Measurements from ENCODE around the gene EIF4G1.

Gene EIF4G1

DNA sequence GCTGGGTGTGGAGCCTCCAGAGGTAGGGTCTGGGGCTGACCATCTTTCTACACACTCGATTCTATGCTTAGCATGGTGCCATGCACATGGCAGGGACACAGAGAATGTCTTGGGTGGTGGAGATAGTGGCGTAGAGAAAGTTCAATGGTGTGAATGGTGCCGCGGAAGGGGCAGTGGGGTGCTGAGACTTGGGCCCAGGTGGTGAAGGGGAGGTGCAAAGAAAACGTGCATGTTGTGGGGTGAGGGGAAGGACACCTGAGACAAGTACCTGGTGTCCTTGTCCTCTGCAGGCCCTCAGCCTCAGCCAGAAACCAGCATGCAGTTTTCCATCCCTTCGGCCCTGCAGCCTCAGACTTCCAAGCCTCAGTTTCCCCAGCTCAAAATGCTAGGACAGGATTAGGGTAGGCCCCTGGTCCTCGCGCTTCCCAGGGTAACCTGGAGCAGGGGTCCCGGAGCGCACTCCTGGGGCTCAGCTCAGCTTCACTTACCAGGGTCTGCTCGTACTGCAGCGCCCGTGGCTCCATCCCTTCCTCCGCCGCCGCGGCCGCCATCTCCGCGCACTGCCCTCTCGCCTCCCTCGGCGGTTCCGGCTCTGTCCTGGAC, 46.6 kb downstream of the EIF4G1 start:
- FAIRE-seq (peak; percentile 38), DNase-seq (ENCODE audit: insufficient read length, low spot score) (no peak)
- TF ChIP-seq POU2F2 (IDR thresholded peaks at IDR 0.05; ENCODE audit: low read depth, low read length) (no peak), PAX5 (IDR thresholded peaks at IDR 0.05; ENCODE audit: insufficient read depth, low read length, severe bottlenecking) (no peak), POLR2A (IDR thresholded peaks at IDR 0.05; ENCODE audit: low read depth, low read length) (no peak), POLR2AphosphoS5 (IDR thresholded peaks at IDR 0.05; ENCODE audit: low read depth, low read length) (no peak), TAF1 (IDR thresholded peaks at IDR 0.05; ENCODE audit: low read depth, low read length) (no peak), SPI1 (IDR thresholded peaks at IDR 0.05; ENCODE audit: low read depth, low read length) (no peak)

DNA sequence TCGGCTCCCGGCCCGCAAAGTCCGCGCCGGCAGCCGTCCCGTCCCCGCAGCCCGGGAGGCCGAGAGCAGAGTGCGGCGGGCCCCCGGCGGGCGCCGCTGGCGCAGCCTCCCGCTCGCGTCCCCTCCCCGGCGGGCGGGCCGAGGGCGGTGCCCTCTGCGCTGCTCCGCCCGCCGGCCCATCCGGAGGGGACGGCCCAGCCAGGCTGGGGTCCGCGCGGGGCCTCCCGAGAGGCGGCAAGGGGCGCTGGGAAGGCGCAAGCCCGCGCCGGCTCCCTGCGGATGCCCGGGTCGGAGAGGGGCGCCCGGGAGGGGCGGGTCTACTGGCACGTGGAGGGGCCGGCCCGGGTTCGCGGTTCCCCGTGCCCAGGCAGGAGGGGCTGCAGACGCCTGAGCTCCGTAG, 47.1 kb downstream of the EIF4G1 start, which contains the start of the genes CLCN2 and POLR2H:
CLCN2 (minus strand) TSS at position 74 of the 400 bp plus-strand sequence. CDS start 126 bp downstream, outside the sequence.
POLR2H (plus strand) TSS at position 179 of the 400 bp plus-strand sequence. CDS start 1,783 bp downstream, outside the sequence.
- TF ChIP-seq SPI1 (IDR thresholded peaks at IDR 0.05; ENCODE audit: low read depth, low read length) (no peak), PAX5 (IDR thresholded peaks at IDR 0.05; ENCODE audit: insufficient read depth, low read length, severe bottlenecking) (no peak), POU2F2 (IDR thresholded peaks at IDR 0.05; ENCODE audit: low read depth, low read length) (no peak), POLR2A (IDR thresholded peaks at IDR 0.05; ENCODE audit: low read depth, low read length) (no peak), POLR2AphosphoS5 (IDR thresholded peaks at IDR 0.05; ENCODE audit: low read depth, low read length) (no peak), TAF1 (IDR thresholded peaks at IDR 0.05; ENCODE audit: low read depth, low read length) (no peak)
- FAIRE-seq (peak; percentile 71), DNase-seq (ENCODE audit: insufficient read length, low spot score) (no peak)

DNA sequence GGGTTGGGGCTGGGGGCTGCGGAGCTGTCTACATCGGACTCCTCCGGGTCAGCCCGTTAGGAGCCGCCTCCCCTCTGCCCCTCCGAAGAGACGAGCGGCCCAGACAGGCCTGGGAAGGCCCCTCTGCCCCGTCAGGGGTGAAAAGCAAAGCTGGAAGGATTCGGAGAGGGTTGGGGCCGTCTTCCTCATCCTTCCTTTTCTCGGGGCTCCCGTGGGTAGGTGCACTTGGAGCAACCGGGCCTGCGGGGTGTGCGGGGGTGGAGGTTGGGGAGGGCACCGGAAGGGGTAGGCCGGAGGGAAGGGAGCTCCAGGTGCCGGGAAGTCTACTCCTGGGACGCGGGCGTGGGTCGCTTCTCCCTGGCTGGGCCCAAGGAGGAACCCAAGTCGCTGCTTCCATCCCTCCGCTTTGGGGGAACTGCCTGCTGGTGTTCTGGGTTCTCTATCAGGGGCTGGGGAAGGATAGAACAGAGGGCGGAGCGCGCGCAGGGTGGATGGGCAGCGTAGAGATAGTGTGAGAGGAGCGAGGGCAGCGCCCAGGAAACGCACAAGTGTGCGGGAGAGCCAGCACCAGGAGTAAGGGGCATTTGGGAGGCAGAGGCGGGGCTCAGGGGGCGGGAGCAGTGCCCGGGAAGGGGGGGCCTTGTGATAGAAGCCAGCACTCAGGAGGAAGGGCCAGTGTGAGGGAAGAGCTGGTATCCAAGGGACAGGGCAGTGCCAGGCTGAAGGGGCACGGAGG, 47.7 kb downstream of the EIF4G1 start:
- TF ChIP-seq TAF1 (IDR thresholded peaks at IDR 0.05; ENCODE audit: low read depth, low read length) (no peak), SPI1 (IDR thresholded peaks at IDR 0.05; ENCODE audit: low read depth, low read length) (no peak)
- DNase-seq (ENCODE audit: insufficient read length, low spot score): no peak
- peak; percentile 59 for FAIRE-seq

DNA sequence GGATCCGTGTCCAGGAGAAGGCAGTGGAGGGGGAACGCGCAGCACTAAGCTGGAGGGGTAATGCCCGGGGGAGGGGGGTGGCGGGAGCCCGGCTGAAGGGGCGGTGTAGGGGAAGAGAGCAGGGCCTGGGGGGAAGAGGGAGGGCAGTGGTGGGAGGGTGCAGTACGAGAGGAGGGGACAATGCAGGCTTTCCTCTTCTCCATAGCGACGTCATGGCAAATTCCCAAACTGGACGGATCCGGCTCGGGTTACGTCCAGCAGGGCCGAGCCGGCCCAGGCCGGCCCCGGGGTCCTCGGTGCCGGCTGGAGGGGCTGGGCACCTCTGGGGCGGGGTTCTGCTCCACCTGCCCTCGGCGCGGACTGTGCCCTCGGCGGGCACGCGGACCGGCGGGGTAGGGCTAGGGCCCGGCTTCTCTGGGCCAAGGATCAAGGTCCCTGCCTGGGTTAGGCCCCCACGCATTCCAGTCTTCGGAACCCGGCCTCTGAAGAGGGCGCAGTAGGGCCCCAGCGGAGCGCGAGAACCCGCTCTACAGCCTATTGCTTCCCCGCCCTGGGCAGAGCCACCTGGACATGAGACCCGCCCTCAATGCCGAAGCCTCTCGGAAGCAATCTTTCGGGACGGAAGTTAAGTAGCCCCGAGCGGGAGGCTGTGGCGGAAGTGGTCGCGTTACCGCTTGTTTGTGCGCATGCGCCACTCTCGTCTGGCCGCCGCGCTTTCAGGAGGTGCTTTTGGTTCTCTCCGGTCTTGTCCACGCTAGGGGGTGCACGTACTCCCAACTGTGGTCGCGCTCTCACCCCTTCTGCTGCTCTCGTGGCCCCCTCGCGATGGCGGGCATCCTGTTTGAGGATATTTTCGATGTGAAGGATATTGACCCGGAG, 48.5 kb downstream of the EIF4G1 start:
- peak; percentile 99 for FAIRE-seq

DNA sequence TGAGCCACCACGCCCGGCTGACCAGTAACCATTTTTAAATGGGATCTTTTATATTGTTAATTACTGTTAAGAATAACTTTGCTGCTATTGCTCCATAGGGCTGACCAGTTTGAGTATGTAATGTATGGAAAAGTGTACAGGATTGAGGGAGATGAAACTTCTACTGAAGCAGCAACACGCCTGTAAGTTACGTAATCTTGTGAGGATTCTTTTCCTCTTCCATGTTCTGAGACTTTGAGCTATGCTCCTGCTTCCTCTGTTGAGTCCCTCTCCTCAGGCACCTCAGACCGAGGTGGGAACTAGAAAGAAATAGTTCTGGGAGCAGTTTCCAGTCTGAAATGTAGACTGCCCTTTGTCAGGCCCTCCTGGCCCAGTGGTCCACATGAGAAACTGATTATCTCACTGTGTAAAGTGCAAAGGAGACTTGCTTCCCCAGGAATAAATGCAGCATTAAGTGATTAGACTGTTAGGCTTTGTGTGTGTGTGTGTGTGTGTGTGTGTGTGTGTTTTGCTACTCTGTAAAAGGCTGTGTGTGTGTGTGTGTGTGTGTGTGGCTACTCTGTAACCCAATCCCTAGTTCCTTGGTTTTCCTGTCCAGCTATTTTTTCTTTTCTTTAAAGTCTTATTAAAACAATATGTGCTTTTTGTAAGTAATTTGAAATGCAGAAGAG, 52.3 kb downstream of the EIF4G1 start:
- DNase-seq (ENCODE audit: insufficient read length, low spot score) (no peak), FAIRE-seq (no peak)
- TF ChIP-seq POU2F2 (IDR thresholded peaks at IDR 0.05; ENCODE audit: low read depth, low read length) (no peak), PAX5 (IDR thresholded peaks at IDR 0.05; ENCODE audit: insufficient read depth, low read length, severe bottlenecking) (no peak), POLR2A (IDR thresholded peaks at IDR 0.05; ENCODE audit: low read depth, low read length) (no peak), TAF1 (IDR thresholded peaks at IDR 0.05; ENCODE audit: low read depth, low read length) (no peak), SPI1 (IDR thresholded peaks at IDR 0.05; ENCODE audit: low read depth, low read length) (no peak), POLR2AphosphoS5 (IDR thresholded peaks at IDR 0.05; ENCODE audit: low read depth, low read length) (no peak)

More for the DNA sequence above, 48.5 kb downstream of the EIF4G1 start:
- TF ChIP-seq POLR2AphosphoS5 (IDR thresholded peaks at IDR 0.05; ENCODE audit: low read depth, low read length) (peak; percentile 88), POU2F2 (IDR thresholded peaks at IDR 0.05; ENCODE audit: low read depth, low read length) (no peak), PAX5 (IDR thresholded peaks at IDR 0.05; ENCODE audit: insufficient read depth, low read length, severe bottlenecking) (no peak), POLR2A (IDR thresholded peaks at IDR 0.05; ENCODE audit: low read depth, low read length) (peak; percentile 90), TAF1 (IDR thresholded peaks at IDR 0.05; ENCODE audit: low read depth, low read length) (peak; percentile 74; the same call in 1 of the 2 replicates), SPI1 (IDR thresholded peaks at IDR 0.05; ENCODE audit: low read depth, low read length) (0 out of 2 replicates have a peak, but pooled peaks have one; percentile 28)
- DNase-seq (ENCODE audit: insufficient read length, low spot score): peak; percentile 94

DNA sequence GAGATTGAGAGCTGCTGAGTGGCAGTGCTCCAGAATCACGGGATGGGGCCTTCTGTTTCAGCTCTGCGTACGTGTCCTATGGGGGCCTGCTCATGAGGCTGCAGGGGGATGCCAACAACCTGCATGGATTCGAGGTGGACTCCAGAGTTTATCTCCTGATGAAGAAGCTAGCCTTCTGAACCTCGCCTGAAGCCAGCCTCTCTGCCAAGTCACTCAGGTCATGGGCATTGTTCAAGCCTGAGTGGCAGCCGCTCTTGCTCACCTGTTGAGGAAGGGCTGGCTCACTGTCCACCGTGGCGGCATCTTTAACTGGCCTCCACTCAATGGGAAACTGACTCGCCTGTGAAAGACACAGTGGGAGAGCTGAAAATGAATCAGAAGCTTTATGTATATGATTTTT, 53.7 kb downstream of the EIF4G1 start:
- no peak for FAIRE-seq
- TF ChIP-seq SPI1 (IDR thresholded peaks at IDR 0.05; ENCODE audit: low read depth, low read length): no peak
- no peak for TF ChIP-seq POU2F2 (IDR thresholded peaks at IDR 0.05; ENCODE audit: low read depth, low read length)
- no peak for TF ChIP-seq PAX5 (IDR thresholded peaks at IDR 0.05; ENCODE audit: insufficient read depth, low read length, severe bottlenecking)
- no peak for TF ChIP-seq POLR2AphosphoS5 (IDR thresholded peaks at IDR 0.05; ENCODE audit: low read depth, low read length)
- no peak for TF ChIP-seq TAF1 (IDR thresholded peaks at IDR 0.05; ENCODE audit: low read depth, low read length)
- no peak for TF ChIP-seq POLR2A (IDR thresholded peaks at IDR 0.05; ENCODE audit: low read depth, low read length)
- no peak for DNase-seq (ENCODE audit: insufficient read length, low spot score)

DNA sequence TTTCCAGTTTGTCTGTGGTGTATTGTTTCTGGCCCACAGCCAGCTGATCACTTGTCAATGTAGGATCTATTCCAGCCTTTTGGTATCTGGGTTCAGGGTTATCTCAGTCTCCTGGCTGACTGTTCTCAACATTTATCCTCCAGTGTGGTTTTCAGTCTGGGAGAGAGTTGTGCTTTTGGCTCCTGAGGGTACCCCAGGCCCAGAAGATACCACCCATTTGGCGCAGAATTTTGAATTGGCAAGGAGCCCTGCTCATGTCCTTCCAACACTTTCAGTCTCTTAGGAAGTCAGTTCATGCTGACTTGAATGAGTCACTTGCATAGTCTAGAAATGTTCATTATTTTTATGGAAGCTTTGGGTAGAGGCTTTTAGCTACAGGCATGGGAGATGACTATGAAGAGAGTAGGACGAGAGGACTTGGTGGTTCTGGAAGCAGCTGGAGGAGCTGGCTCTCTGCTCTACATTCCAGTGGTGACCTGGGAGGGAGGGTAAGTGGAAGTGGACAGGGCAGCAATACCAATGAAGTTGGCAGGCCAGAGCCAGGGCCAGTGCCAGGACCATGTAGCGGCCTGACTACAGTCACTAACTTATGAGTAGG, 54.3 kb downstream of the EIF4G1 start:
- TF ChIP-seq POU2F2 (IDR thresholded peaks at IDR 0.05; ENCODE audit: low read depth, low read length) (no peak), TAF1 (IDR thresholded peaks at IDR 0.05; ENCODE audit: low read depth, low read length) (no peak), SPI1 (IDR thresholded peaks at IDR 0.05; ENCODE audit: low read depth, low read length) (no peak), POLR2AphosphoS5 (IDR thresholded peaks at IDR 0.05; ENCODE audit: low read depth, low read length) (no peak)
- FAIRE-seq: no peak
- no peak for DNase-seq (ENCODE audit: insufficient read length, low spot score)

DNA sequence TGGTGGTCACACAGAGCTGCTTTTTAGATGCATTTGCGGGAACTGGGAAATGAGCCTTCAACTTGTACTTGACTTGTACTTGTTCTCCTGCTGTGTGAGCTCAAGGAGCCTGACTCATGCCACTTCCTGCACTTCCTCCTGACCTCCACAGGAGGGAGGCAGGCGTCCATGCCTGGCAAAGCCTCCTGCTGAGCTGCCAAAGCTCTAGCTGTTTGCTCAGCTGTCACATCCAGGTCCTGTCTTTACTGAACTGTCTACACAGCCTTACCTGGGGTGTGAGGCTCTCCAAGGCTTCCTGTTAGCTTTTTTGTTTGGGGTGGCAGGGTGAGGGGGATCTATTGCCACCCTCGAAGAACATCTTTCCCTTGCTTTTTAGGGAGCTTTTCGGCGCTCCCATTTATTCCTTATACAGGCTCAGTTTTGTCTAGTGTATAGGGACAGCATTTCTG, 57.2 kb downstream of the EIF4G1 start:
- DNase-seq (ENCODE audit: insufficient read length, low spot score) (peak; percentile 73), FAIRE-seq (peak; percentile 83)
- no peak for TF ChIP-seq TAF1 (IDR thresholded peaks at IDR 0.05; ENCODE audit: low read depth, low read length)
- peak; percentile 67 for TF ChIP-seq SPI1 (IDR thresholded peaks at IDR 0.05; ENCODE audit: low read depth, low read length)
